K562 (cell line): Measurements from ENCODE around the gene UBE2J2. TPM values are rescaled to one million over a fixed set of nuclear protein-coding genes. Genes with fewer than 3 reads are reported as not detected.
A peak's percentile ranks its signal among the peaks of the same experiment; 100 is the strongest.

Experiments
- ARID2 ChIP-seq: fragments of 450-650 bp; IDR thresholded peaks from 2 replicates; pipeline ENCODE4 v1.6.1; 2017; ENCODE audit warnings: antibody characterized with exemption, mild to moderate bottlenecking
- ARNT ChIP-seq, 2 experiments: fragments of 450-650 bp; IDR thresholded peaks; 2 replicates each; pipeline ENCODE4 v1.6.1; 2016; ENCODE audit warnings: mild to moderate bottlenecking in 1 of 2
- ATF1 ChIP-seq, 2 experiments: fragments of 450-650 bp in 1 of 2; IDR thresholded peaks; 2 replicates each; pipeline ENCODE4 v1.6.1; 2016; ENCODE audit warnings: missing compliant biosample characterization in 1 of 2, missing genetic modification characterization in 1 of 2
- CREB3 ChIP-seq: fragments of 450-650 bp; conservative IDR thresholded peaks from 2 replicates; pipeline ENCODE4 v1.6.1; 2016; ENCODE audit warnings: missing genetic modification characterization, low read depth, mild to moderate bottlenecking, missing compliant biosample characterization, moderate library complexity
- EHMT2 ChIP-seq: fragments of 450-650 bp; IDR thresholded peaks from 2 replicates; pipeline ENCODE4 v1.6.1; 2018; ENCODE audit warnings: antibody characterized with exemption
- ELF2 ChIP-seq: fragments of 250-450 bp; sonication (Bioruptor Pico); IDR thresholded peaks from 2 replicates; pipeline ENCODE4 v1.5.0; 2021; ENCODE audit warnings: mild to moderate bottlenecking
- ESRRB ChIP-seq: fragments of 250-450 bp; sonication (Bioruptor Pico); IDR thresholded peaks from 2 replicates; pipeline ENCODE4 v1.5.0; 2020; ENCODE audit warnings: mild to moderate bottlenecking, moderate library complexity, borderline replicate concordance
- FOXJ3 ChIP-seq: sonication (generic); formaldehyde crosslinking; IDR thresholded peaks from 2 replicates; pipeline ENCODE4 v1.4.0; 2020; ENCODE audit warnings: mild to moderate bottlenecking, missing genetic modification reagents
- LEF1 ChIP-seq: fragments of 450-650 bp; IDR thresholded peaks from 2 replicates; pipeline ENCODE4 v1.6.1; 2016; ENCODE audit warnings: mild to moderate bottlenecking
- MAFG ChIP-seq: fragments of 450-650 bp; conservative IDR thresholded peaks from 2 replicates; pipeline ENCODE4 v1.6.1; 2016; ENCODE audit warnings: missing genetic modification characterization, missing compliant biosample characterization
- PCBP1 ChIP-seq: fragments of 200-400 bp; formaldehyde crosslinking; IDR thresholded peaks from 2 replicates; pipeline ENCODE4 v1.6.1; 2018; ENCODE audit warnings: mild to moderate bottlenecking, low read depth, low read length; ENCODE audit not compliant: poor library complexity, severe bottlenecking
- PTTG1 ChIP-seq: fragments of 450-650 bp; IDR thresholded peaks from 2 replicates; pipeline ENCODE4 v1.6.1; 2016; ENCODE audit warnings: low read depth, mild to moderate bottlenecking, missing genetic modification characterization, missing compliant biosample characterization
- RBM25 ChIP-seq: fragments of 200-400 bp; formaldehyde crosslinking; IDR thresholded peaks from 2 replicates; pipeline ENCODE4 v1.6.1; 2018; ENCODE audit warnings: low read length, low read depth, moderate library complexity; ENCODE audit not compliant: severe bottlenecking
- TARDBP ChIP-seq: fragments of 450-650 bp; IDR thresholded peaks from 2 replicates; pipeline ENCODE4 v1.6.1; 2016
- TCFL5 ChIP-seq: fragments of 250-450 bp; sonication (Bioruptor Pico); conservative IDR thresholded peaks from 2 replicates; pipeline ENCODE4 v1.6.1; 2021; ENCODE audit warnings: mild to moderate bottlenecking, moderate library complexity, matching md5 sums
- VEZF1 ChIP-seq: fragments of 200-800 bp; sonication (Bioruptor generic); IDR thresholded peaks from 2 replicates; pipeline ENCODE4 v1.6.1; 2017; ENCODE audit warnings: missing genetic modification characterization, missing compliant biosample characterization
- ZBTB5 ChIP-seq: fragments of 450-650 bp; IDR thresholded peaks from 2 replicates; pipeline ENCODE4 v1.6.1; 2017; ENCODE audit warnings: antibody characterized with exemption
- ZBTB7A ChIP-seq: IDR thresholded peaks from 2 replicates; pipeline ENCODE4 v1.6.1; 2011; ENCODE audit warnings: low read depth, mild to moderate bottlenecking, low read length, moderate library complexity, borderline replicate concordance; ENCODE audit not compliant: control insufficient read depth
- ZNF124 ChIP-seq: sonication (generic); formaldehyde crosslinking; IDR thresholded peaks from 2 replicates; pipeline ENCODE4 v1.8.1; 2022; ENCODE audit warnings: missing genetic modification reagents
- ZNF263 ChIP-seq: sonication (generic); formaldehyde crosslinking; IDR thresholded peaks from 2 replicates; pipeline ENCODE4 v1.8.0; 2022; ENCODE audit warnings: mild to moderate bottlenecking, missing genetic modification reagents, borderline replicate concordance
- ZNF311 ChIP-seq: fragments of 250-450 bp; sonication (Bioruptor Pico); IDR thresholded peaks from 2 replicates; pipeline ENCODE4 v1.4.0; 2020; ENCODE audit warnings: mild to moderate bottlenecking, moderate library complexity
- ZNF436 ChIP-seq: fragments of 250-450, 450-650 bp; sonication (Bioruptor Pico); formaldehyde crosslinking; IDR thresholded peaks from 2 replicates; pipeline ENCODE4 v1.7.0; 2020; ENCODE audit warnings: mild to moderate bottlenecking
- ZSCAN32 ChIP-seq: fragments of 450-650 bp; formaldehyde crosslinking; IDR thresholded peaks from 2 replicates; pipeline ENCODE4 v1.4.0; 2020; ENCODE audit warnings: mild to moderate bottlenecking, moderate library complexity
- polyA plus RNA-seq, 8 experiments: library from polyadenylated mRNA; depleted of rRNA in 4 of 8; stranded (reverse) in 5 of 8; unstranded in 3 of 8; fragments of >200 nt; fragmentation: Nextera tagmentation in 2 of 8; fragmentation: Illumina TruSeq in 1 of 8; extraction: Ambion mirVana in 2 of 8; extraction: Trizol in 1 of 8; gene quantifications; 2 replicates each; pipeline versions ENCODE4 v1.2.1 to v1.2.3, GENCODE V29; 2011 to 2014; ENCODE audit warnings: inconsistent platforms in 1 of 8, missing spikeins in 1 of 8
- total RNA-seq, 7 experiments: library from RNA; depleted of rRNA in 6 of 7; stranded (reverse); fragments of >200 nt in 6 of 7; fragmentation: Illumina TruSeq in 2 of 7; extraction: Trizol in 2 of 7; gene quantifications; 2 replicates each; pipeline versions ENCODE4 v1.2.1 to v1.2.3, GENCODE V29; 2011 to 2021; ENCODE audit warnings: low replicate concordance in 1 of 7

Gene UBE2J2
- total and polyA plus RNA-seq, 9 of the 15 experiments (the other 6 are each of a cell fraction or from before 2014, with no cell fraction given) = 0.93 to 112 (median 75.5) TPM

- TF ChIP-seq RBM25 = no peak
- no peak for TF ChIP-seq PCBP1
- no peak for TF ChIP-seq FOXJ3 (CRISPR knock-in tag)
- no peak for TF ChIP-seq TARDBP
- peak; percentile 50; the same call in 1 of the 2 replicates for TF ChIP-seq ZNF124 (CRISPR knock-in tag)
- TF ChIP-seq ESRRB = no peak
- TF ChIP-seq ELF2 (CRISPR knock-in tag) = no peak
- no peak for TF ChIP-seq CREB3 (tag)
- no peak for TF ChIP-seq ARID2
- TF ChIP-seq ZNF436 (CRISPR knock-in tag) = no peak
- no peak for TF ChIP-seq ZBTB5
- no peak for TF ChIP-seq MAFG
- TF ChIP-seq PTTG1 (tag) = no peak
- no peak for TF ChIP-seq ARNT (IDR thresholded peaks at IDR 0.05)
- no peak for TF ChIP-seq ATF1 (CRISPR knock-in tag; IDR thresholded peaks at IDR 0.05)
- TF ChIP-seq ATF1 (tag; IDR thresholded peaks at IDR 0.05) = 0 out of 2 replicates have a peak, but pooled peaks have one; percentile 9
- TF ChIP-seq ZBTB7A = peak; percentile 39; the same call in 1 of the 2 replicates
- no peak for TF ChIP-seq EHMT2
- TF ChIP-seq VEZF1 (CRISPR knock-in tag) = no peak; the same call in 1 of the 2 replicates
- no peak for TF ChIP-seq LEF1
- TF ChIP-seq ZSCAN32 (CRISPR knock-in tag) = no peak
- TF ChIP-seq ZNF311 (CRISPR knock-in tag) = no peak
- TF ChIP-seq ZNF263 (CRISPR knock-in tag) = 0 out of 2 replicates have a peak, but pooled peaks have one; percentile 28
- no peak for TF ChIP-seq TCFL5 (CRISPR knock-in tag)
These were observed 18.1 kb upstream of the UBE2J2 start (continued) for GRCh38 chr1:1291548-1292441.
